Endodermal cell (in vitro differentiated cells): ENCODE measurements around the gene TMEM151A. TPM values are rescaled to one million over a fixed set of nuclear protein-coding genes. Genes with fewer than 3 reads are reported as not detected.

Source experiments
- DNase-seq: peaks from one replicate; pipeline ENCODE4 v3.0.0-alpha.2; 2017
- H3K27ac ChIP-seq: 2 replicates; pipeline ENCODE4 v1.5.1; 2013; ENCODE audit warnings: mild to moderate bottlenecking, low read depth, low read length, moderate library complexity
- H3K27me3 ChIP-seq: 2 replicates; pipeline ENCODE4 v1.6.1; 2013; ENCODE audit warnings: mild to moderate bottlenecking, low read length, moderate library complexity; ENCODE audit not compliant: insufficient read depth, control insufficient read depth, poor library complexity, severe bottlenecking
- H3K36me3 ChIP-seq: 2 replicates; pipeline ENCODE4 v1.7.0; 2013; ENCODE audit warnings: mild to moderate bottlenecking, low read length, moderate library complexity; ENCODE audit not compliant: control insufficient read depth, insufficient read depth
- H3K4me1 ChIP-seq: one replicate; pipeline ENCODE4 v1.7.0; 2013; ENCODE audit warnings: low read length; ENCODE audit not compliant: control insufficient read depth, insufficient read depth
- H3K4me3 ChIP-seq: 2 replicates; pipeline ENCODE4 v1.5.1; 2013; ENCODE audit warnings: mild to moderate bottlenecking, low read length, moderate library complexity
- H3K9ac ChIP-seq: 2 replicates; pipeline ENCODE4 v1.6.1; 2013; ENCODE audit warnings: mild to moderate bottlenecking, low read length, moderate library complexity; ENCODE audit not compliant: poor library complexity, severe bottlenecking; ENCODE audit errors: extremely low read depth
- H3K9me3 ChIP-seq: 2 replicates; pipeline ENCODE4 v1.6.1; 2013; ENCODE audit warnings: mild to moderate bottlenecking, low read length, moderate library complexity; ENCODE audit not compliant: control insufficient read depth
- H3K27ac Mint-ChIP-seq: 2 replicates; pipeline ENCODE4 v1.8.0; 2020; ENCODE audit warnings: mixed read lengths
- H3K27me3 Mint-ChIP-seq: 2 replicates; pipeline ENCODE4 v1.8.0; 2021; ENCODE audit warnings: mild to moderate bottlenecking, mixed read lengths; ENCODE audit not compliant: insufficient read depth
- H3K36me3 Mint-ChIP-seq: 2 replicates; pipeline ENCODE4 v1.8.0; 2020; ENCODE audit warnings: low read depth, mixed read lengths
- H3K4me1 Mint-ChIP-seq: 2 replicates; pipeline ENCODE4 v1.8.0; 2020; ENCODE audit warnings: mixed read lengths
- H3K4me3 Mint-ChIP-seq: 2 replicates; pipeline ENCODE4 v1.8.0; 2020; ENCODE audit warnings: mild to moderate bottlenecking, moderate library complexity, mixed read lengths
- H3K9me3 Mint-ChIP-seq: 2 replicates; pipeline ENCODE4 v1.8.0; 2020; ENCODE audit warnings: mild to moderate bottlenecking, mixed read lengths
- CTCF ChIP-seq: fragments of 200-600 bp; sonication (generic); conservative IDR thresholded peaks from 2 replicates; pipeline ENCODE4 v1.5.0; 2021; ENCODE audit warnings: antibody characterized with exemption, mild to moderate bottlenecking
- WGBS, 2 experiments: methylation state at CpG; one replicate each; pipeline versions ENCODE4 v1.1.5 to v1.1.7; 2013; ENCODE audit warnings: missing lambda C conversion rate in 2 of 2, mixed read lengths in 1 of 2; ENCODE audit not compliant: insufficient coverage in 1 of 2, insufficient read length in 1 of 2; 5-methylcytosine and 5-hydroxymethylcytosine counted together
- total RNA-seq, 2 donors: library from RNA; stranded (reverse); fragmentation: NEBNext Ultra II Directional in 1 of 2; extraction: Animal tissue kit (Norgen Biotek cat#: 25700) in 1 of 2; gene quantifications; 2 replicates in 1 of 2; 3 replicates in 1 of 2; pipeline ENCODE4 v1.2.1, GENCODE V29; 2021

TMEM151A gene
- total RNA-seq, 2 donors from 2014 or later: 0.20 TPM; not detected in 1

GRCh38 chr11:66332371-66333219, 40.9 kb downstream of the TMEM151A start:
- Mint-ChIP-seq H3K36me3 (peaks cover 6% of the 10 kb centered on the region), H3K4me1 (peaks cover 12% of the 10 kb centered on the region)

GRCh38 chr11:66333220-66333877, 41.7 kb downstream of the TMEM151A start:
- Mint-ChIP-seq H3K27me3 (peaks cover 6% of the 10 kb centered on the region), H3K4me1 (peaks cover 12% of the 10 kb centered on the region), H3K9me3 (no peaks in the 10 kb centered on the region), H3K36me3 (peaks cover 6% of the 10 kb centered on the region), H3K27ac (no peak overlapping the region), H3K4me3 (no peak overlapping the region)
- Histone ChIP-seq H3K4me1 (peaks cover 13% of the 10 kb centered on the region), H3K9ac (no peak overlapping the region), H3K4me3 (no peak overlapping the region), H3K27me3 (no peaks in the 10 kb centered on the region), H3K9me3 (no peaks in the 10 kb centered on the region), H3K36me3 (no peaks in the 10 kb centered on the region), H3K27ac (no peak overlapping the region)
- DNase-seq: no peak
- 91 to 92% methylated on average over 13 to 19 of the region's 19 CpGs for WGBS, 2 experiments
- TF ChIP-seq CTCF: no peak

More at GRCh38 chr11:66332371-66333219, 40.9 kb downstream of the TMEM151A start:
- no peaks in the 10 kb centered on the region for H3K36me3 ChIP-seq
- H3K27me3 ChIP-seq: no peaks in the 10 kb centered on the region
- Mint-ChIP-seq H3K9me3 (no peaks in the 10 kb centered on the region), H3K4me3 (no peak overlapping the region), H3K27me3 (peaks cover 11% of the 10 kb centered on the region), H3K27ac (no peak overlapping the region)
- peaks cover 13% of the 10 kb centered on the region for H3K4me1 ChIP-seq
- H3K9ac ChIP-seq: no peak overlapping the region
- no peak overlapping the region for H3K4me3 ChIP-seq
- DNase-seq: no peak
- TF ChIP-seq CTCF: no peak
- WGBS, 2 experiments: 80 to 90% methylated on average over 5 to 18 of the region's 18 CpGs
- H3K27ac ChIP-seq: no peak overlapping the region
- H3K9me3 ChIP-seq: no peaks in the 10 kb centered on the region

GRCh38 chr11:66333896-66334604, 42.4 kb downstream of the TMEM151A start:
- Histone ChIP-seq H3K36me3 (peaks cover 5% of the 10 kb centered on the region), H3K4me1 (peaks cover 13% of the 10 kb centered on the region), H3K9ac (no peak overlapping the region), H3K27me3 (no peaks in the 10 kb centered on the region), H3K9me3 (no peaks in the 10 kb centered on the region), H3K27ac (no peak overlapping the region), H3K4me3 (no peak overlapping the region)
- Mint-ChIP-seq H3K36me3 (peaks cover 11% of the 10 kb centered on the region), H3K4me3 (no peak overlapping the region), H3K4me1 (peaks cover 8% of the 10 kb centered on the region), H3K9me3 (no peaks in the 10 kb centered on the region), H3K27me3 (peaks cover 6% of the 10 kb centered on the region), H3K27ac (no peak overlapping the region)
- no peak for DNase-seq
- WGBS, 2 experiments: 87 to 89% methylated on average over 25 to 29 of the region's 29 CpGs
- no peak for TF ChIP-seq CTCF
